Left hindlimb (tissue), 1 donor: ENCODE measurements around the gene LPCAT4.

Experiments used
- DNase-seq: peaks from one replicate; pipeline ENCODE4 v3.0.0-alpha.2; 2018

The LPCAT4 gene

DNA sequence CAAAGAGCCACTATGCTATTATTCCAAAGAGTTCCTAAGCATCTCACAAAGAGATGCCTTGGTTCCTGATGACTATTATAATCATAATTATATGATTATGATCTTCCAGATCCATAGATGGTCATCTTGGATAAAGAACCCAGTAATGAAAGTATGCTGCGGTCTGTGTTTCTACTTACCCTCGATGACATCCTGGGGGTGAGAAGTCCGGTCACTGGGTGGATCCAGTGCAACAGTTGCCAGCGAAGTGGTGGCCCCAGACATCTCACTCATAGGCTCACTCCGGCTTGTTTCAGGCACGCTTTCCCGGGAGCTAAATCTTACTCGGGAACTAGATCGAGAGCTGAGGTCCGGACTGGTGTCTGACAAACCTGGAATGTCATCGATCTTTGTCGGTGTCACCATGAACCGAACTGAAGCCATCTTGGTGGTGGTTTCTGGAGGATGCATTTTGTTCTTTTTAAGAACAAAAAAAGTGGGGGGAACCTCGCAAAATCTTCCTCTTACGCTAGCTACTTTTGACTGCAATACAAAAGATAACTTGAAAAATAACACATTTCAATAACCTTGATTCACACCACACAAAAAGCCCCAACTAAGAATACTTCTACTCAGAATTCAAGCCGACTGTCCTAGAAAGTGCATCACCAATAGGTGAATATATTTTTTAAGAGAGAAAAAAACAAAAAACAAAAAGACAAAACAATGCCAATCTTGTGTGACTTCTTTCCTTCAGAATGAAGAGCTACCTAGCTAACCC, 30.6 kb downstream of the LPCAT4 start:
- DNase-seq = no peak

DNA sequence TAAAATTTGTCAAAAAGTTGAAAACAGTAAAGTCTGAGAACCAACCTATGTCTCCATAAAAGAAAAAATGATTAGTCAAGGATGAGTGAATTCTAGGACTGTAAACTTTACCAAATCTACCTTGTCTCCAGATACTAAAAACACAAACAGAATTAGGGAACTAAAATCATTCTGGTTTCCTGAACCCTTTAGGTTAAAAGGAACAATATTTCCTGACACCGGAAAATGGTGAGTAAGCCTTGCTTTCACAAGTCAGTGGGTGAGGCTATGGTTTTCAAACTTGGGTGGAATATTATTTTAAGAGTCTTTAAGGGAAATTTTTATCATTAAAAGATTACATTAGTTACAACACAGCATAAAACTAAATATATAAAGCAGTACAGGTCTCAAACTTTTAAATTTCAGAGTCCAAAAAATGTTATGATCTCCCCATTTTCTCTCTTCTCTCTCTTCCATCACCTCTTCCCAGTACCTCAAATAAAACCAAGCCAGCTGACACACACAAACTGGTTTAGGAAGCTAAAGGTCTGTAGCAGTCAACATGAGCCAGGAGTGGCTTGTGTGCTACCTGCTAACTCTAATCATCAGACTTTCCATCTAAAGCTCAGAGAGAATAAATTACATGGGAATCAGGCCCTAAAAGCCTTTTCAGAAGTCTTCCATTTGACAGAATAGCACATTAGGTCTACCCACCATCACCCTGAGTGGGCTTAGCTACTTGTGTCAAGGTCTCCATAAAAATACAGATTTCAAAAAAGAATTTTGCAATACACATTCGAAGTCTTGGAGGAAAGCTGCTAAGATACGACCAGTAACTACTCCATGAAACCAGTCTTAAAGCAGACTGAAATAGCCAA, 31.6 kb downstream of the LPCAT4 start:
- no peak for DNase-seq

DNA sequence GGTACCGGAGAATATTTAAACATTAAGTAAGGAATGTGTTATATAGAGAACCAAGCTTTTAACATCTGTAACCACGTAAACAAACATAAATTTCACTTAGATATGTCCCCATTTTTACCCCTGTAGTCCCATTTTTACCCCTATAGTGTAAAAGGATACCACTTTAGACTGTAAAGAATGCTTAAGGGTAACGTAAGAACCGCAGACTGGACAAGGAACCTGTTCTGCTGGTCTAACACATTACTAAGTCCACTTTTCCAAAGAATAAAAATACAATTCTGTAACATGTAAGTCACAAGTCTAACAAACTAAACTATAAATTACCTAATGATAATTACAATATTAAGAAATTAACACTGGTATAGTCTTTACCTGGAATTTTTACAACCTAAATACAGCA, 32.3 kb downstream of the LPCAT4 start:
- DNase-seq = no peak

DNA sequence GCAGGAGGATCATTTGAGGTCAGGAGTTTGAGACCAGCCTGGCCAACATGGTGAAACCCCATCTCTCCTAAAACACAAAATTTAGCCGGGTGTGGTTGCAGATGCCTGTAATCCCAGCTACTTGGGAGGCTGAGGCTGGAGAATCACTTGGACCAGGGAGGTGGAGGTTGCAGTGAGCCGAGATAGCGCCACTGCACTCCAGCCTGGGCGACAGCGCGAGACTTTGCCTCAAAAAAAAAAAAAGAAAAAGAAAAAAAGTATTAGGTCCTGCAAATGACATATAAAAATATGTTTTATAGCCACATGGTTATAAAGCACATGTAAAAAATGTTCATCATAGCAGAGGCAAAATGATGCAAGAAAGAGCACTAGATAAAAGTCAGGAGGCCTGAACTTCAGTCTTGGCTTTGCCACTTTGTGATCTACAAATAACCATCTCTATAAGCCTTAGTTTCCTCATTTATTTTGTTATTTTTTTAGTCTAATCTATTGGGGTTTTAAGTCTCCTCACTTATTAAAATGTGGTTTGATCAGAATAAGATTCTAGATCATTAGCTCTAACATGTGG, 34.4 kb downstream of the LPCAT4 start:
- no peak for DNase-seq

DNA sequence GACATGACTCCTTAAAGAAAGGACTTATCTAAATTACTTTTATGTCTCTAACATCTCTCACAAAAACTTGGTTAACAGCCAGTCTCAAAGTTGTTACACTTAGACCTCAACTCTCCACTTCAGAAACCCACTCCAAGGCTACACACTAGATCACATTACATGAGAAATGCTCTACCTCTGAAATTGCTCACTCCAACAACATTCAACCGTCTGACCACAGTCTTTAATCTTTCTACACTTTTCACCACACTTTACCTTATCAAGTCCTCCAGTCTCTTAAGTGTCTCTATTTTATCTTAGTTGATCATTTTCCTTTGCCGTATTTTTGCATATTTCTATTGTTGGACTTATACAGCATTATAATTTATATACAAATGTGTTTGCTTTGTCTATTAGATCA, 35.2 kb downstream of the LPCAT4 start:
- no peak for DNase-seq

DNA sequence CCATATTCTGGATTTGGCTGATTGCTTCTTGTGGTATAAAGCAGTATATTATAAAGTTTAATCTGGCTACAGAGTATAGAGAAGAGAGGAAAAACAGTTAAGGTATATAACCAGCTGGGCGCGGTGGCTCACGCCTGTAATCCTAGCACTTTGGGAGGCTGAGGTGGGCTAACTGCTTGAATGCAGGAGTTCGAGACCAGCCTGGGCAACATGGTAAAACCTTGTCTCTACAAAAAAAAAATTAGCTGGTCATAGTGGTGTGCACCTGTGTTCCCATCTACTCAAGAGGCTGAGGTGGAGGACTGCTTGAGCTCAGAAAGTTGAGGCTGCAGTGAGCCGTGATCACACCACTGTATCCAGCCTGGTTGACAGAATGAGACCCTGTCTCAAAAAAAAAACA, 36.7 kb downstream of the LPCAT4 start:
- DNase-seq = no peak

DNA sequence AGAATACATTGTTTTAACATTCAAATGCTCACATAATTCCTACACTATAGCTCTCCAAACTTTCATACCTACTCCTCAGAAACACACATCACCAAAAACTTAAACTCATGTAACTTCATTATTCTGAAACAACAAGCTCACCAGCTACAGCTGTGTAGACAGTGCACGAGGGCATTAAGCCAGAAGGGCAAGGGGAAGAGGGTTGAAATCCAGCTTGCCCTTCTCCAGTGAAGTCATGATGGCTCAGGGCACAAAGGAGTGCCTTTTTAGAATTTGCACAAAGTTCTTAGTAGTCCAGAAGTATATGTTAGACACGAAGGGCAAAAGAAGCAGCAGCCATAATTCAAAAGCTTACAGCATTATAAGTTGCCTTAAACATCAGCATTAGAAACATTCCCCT, 38.0 kb downstream of the LPCAT4 start:
- DNase-seq = no peak

GRCh38 chr15:34327906-34328305, 39.1 kb downstream of the LPCAT4 start:
- DNase-seq = no peak

DNA sequence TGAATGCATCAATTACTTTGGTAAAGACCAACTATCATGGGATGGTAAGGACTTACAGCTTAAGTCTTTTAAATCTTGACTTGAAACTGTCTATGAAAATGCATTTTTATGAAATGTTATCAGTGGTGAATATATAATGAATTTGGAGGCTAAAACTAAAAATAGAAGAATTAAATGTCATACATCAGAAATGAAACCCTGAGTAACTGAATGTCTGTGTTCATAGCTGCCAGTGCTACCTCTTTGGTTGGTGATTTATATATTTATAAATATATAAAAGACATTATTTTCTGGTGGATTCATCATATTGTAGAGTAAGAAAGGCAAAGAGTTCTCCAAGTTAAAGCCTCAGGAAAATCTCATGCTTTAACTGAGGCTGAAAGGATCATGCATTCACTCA, 41.6 kb downstream of the LPCAT4 start:
- DNase-seq = no peak

- DNase-seq = no peak
Measured at GRCh38 chr15:34324933-34325332, 42.1 kb downstream of the LPCAT4 start.

DNA sequence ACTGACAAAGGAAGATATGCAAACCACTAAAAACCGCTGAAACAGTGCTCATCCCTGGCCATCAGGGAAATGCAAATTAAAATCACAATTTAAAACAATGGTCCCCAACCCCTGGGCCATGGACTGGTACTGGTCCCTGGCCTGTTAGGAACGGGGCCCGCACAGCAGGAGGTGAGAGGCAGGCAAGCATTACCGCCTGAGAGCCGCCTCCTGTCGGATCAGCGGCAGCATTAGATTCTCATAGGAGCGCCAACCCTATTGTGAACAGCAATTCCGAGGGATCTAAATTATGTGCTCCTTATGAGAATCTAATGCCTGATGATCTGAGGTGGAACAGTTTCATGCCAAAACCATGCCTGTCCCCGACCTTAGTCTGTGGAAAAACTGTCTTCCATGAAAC, 43.8 kb downstream of the LPCAT4 start:
- no peak for DNase-seq

DNA sequence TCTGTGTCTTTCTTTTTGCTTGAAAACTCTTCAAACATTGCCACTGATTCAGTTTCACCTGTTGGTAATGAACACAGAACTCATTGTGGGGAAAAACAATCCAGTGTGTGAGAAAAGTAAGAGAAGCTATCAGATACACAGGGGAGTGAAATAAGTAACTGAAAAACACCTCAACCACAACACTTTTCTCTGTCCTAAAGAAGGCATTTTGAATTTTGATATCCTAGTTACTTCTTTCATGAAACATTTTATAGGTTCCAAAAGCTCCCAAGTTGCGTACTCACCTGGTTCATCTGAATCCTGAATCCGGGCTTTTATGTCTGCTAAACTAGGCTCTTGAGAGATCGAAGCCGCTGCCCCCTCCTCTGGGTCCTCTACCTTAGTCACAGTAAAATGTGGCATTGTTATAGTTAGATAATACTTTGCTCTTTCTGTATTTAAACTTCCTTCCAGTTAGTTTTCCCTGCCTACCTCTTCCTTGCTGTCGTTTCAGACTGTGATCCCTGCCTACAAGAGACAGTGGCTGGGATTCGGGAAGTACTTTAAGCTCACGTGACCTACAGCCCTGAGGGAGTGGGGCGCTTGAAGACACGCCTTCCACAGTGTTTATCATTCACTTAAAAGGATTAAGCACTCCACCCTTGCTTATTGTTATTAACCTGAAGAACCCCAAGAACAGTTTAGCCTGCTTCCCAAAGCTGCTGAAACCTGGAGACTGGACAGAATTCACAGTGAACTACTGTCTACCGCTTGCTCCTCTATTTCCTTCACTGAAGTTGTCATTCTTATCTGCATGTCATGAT, 48.5 kb downstream of the LPCAT4 start:
- DNase-seq = no peak

DNA sequence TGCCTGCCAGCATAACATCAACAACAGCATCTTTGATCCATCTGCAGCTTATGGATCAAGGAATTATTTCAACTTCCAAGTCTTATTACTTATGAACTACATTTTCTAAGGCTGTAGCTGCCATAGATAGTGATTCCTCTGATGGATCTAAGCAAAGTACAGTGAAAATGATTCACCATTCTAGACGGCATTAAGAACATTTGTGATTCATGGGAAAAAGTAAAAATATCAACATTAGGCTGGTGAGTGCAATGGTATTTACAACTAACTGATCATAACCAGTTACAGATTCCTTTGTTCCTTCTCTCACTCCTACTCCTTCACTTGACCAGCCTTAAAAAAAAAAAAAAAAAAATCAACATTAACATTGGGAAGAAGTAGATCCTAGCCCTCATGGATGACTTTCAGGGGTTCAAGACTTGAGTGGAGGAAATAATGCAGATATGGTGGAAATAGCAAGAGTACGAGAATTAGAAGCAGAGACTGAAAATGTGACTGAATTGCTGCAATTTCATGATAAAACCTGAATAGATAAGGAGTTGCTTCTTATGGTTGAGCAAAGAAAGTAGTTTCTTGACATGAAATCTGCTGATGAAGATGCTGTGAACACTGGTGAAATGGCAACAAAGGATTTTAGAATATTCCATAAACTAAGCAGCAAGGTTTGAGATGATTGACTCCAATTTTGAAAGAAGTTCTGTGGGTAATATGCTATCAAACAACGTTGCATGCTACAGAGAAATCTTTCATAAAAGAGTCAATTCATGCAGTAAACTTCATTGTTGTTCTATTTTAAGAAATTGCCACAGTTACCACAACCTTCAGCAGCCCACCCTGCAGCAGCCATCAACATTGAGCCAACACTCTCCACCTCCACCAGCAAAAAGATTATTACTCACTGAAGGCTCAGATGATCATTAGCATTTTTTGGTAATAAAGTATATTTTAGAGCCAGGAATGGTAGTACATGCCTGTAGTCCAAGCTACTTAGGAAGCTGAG, 52.2 kb downstream of the LPCAT4 start:
- no peak for DNase-seq

GRCh38 chr15:34311563-34311962, 55.4 kb downstream of the LPCAT4 start:
- DNase-seq = no peak
